Choroid plexus epithelial cell (primary cell): Measurements from ENCODE around the gene HUS1.

ENCODE experiments used
- DNase-seq: peaks from one replicate; pipeline ENCODE4 v3.0.0-alpha.2; 2010; ENCODE audit warnings: low read depth
- H3K4me3 ChIP-seq: 2 replicates; pipeline ENCODE4 v1.5.1; 2011; ENCODE audit warnings: low read depth, mild to moderate bottlenecking, control low read depth, low read length, moderate library complexity
- CTCF ChIP-seq: conservative IDR thresholded peaks from 2 replicates; pipeline ENCODE4 v1.5.1; 2011; ENCODE audit warnings: low read depth, mild to moderate bottlenecking, control low read depth, inconsistent platforms, low read length, moderate library complexity

The HUS1 gene

GRCh38 chr7:47940088-47941013 lies 39.1 kb downstream of the HUS1 start:
- TF ChIP-seq CTCF: no peak
- DNase-seq: peak; percentile 80
- H3K4me3 ChIP-seq: no peak overlapping the region

- TF ChIP-seq CTCF: no peak
- H3K4me3 ChIP-seq: no peak overlapping the region
- no peak for DNase-seq
These were observed 39.9 kb downstream of the HUS1 start for GRCh38 chr7:47939425-47940036.

GRCh38 chr7:47938574-47939165 lies 40.7 kb downstream of the HUS1 start:
- no peak overlapping the region for H3K4me3 ChIP-seq

GRCh38 chr7:47937711-47938573 lies 41.5 kb downstream of the HUS1 start:
- DNase-seq: no peak
- no peak overlapping the region for H3K4me3 ChIP-seq
- TF ChIP-seq CTCF: no peak

More at GRCh38 chr7:47938574-47939165, 40.7 kb downstream of the HUS1 start:
- no peak for DNase-seq
- TF ChIP-seq CTCF: peak; percentile 6

GRCh38 chr7:47937065-47937687 lies 42.2 kb downstream of the HUS1 start:
- peak; percentile 51 for DNase-seq
- H3K4me3 ChIP-seq: no peak overlapping the region
- no peak for TF ChIP-seq CTCF

GRCh38 chr7:47936323-47936722 lies 43.1 kb downstream of the HUS1 start:
- DNase-seq: no peak
- TF ChIP-seq CTCF: no peak
- no peak overlapping the region for H3K4me3 ChIP-seq
